ENCODE results near the gene CCDC9B. TPM values are rescaled to one million over a fixed set of nuclear protein-coding genes. Genes with fewer than 3 reads are reported as not detected.

Gene CCDC9B
- total and polyA plus RNA-seq, 7 donors, result 5.1 to 97.2 (median 43.9) TPM

DNA sequence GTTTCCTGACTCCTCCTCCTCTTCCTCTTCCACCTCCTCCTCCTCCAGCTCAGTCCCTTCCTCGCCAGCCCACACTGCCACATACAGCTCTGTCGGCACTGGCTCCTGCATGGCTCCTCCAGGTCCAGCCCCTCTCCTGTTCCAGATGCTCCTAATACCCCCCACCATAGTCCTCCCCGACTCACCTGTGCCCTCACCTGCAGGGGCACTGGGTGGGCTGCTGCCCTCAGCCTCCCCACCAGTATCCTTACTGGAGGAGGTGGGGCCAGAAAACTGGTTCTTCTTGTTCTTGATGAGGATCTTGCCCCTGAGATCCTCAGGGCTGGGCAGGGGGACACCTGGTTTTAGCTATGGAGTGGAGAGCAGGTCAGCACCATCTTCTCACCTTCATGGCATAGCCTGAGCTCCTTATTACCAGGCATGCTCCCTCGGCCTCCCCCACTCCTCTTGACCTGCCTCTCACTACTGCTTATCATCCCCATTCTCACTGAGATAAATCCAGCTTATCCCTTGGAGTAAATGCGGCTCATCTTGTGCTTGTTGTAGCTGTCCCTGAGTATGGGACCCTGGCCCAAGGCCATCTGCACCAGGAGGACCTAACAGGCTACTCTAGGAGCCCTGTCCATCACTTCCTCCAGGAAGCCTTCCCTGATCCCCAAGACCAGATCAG, 44.0 kb downstream of the CCDC9B start:
- no peaks in the 10 kb centered on the region for H3K27me3 ChIP-seq
- no peaks in the 10 kb centered on the region for H3K36me3 ChIP-seq

GRCh38 chr15:40295877-40296560, 44.7 kb downstream of the CCDC9B start:
- no peaks in the 10 kb centered on the region for H3K27me3 ChIP-seq
- H3K27ac ChIP-seq, result no peak overlapping the region
- no peak for TF ChIP-seq EP300 (IDR thresholded peaks at IDR 0.05)
- TF ChIP-seq POLR2AphosphoS5 (IDR thresholded peaks at IDR 0.05), result peak in 3 of 4 donors; percentile 32 to 71 (median 64)
- no peaks in the 10 kb centered on the region for H3K36me3 ChIP-seq
- no peak overlapping the region for H3K4me3 ChIP-seq
- H3K9me3 ChIP-seq, result no peaks in the 10 kb centered on the region
- intact Hi-C loops (cut with DNase I), result no loop called here
- H3K4me1 ChIP-seq, result peaks cover 0 to 23% (median 20%) of the 10 kb centered on the region in 4 donors
- 76 to 79% methylated on average over 12 of the region's 12 CpGs for WGBS, 2 donors
- DNase-seq, result peak; percentile 74

More for the DNA sequence above, 44.0 kb downstream of the CCDC9B start:
- Histone ChIP-seq H3K27ac (no peak overlapping the region), H3K4me3 (no peak overlapping the region), H3K9me3 (no peaks in the 10 kb centered on the region), H3K4me1 (peaks cover 0 to 16% (median 14%) of the 10 kb centered on the region in 4 donors)
- TF ChIP-seq POLR2A (IDR thresholded peaks at IDR 0.05) (no peak), EP300 (IDR thresholded peaks at IDR 0.05) (no peak), POLR2AphosphoS5 (IDR thresholded peaks at IDR 0.05) (no peak)
- TF ChIP-seq, protein P1, sequence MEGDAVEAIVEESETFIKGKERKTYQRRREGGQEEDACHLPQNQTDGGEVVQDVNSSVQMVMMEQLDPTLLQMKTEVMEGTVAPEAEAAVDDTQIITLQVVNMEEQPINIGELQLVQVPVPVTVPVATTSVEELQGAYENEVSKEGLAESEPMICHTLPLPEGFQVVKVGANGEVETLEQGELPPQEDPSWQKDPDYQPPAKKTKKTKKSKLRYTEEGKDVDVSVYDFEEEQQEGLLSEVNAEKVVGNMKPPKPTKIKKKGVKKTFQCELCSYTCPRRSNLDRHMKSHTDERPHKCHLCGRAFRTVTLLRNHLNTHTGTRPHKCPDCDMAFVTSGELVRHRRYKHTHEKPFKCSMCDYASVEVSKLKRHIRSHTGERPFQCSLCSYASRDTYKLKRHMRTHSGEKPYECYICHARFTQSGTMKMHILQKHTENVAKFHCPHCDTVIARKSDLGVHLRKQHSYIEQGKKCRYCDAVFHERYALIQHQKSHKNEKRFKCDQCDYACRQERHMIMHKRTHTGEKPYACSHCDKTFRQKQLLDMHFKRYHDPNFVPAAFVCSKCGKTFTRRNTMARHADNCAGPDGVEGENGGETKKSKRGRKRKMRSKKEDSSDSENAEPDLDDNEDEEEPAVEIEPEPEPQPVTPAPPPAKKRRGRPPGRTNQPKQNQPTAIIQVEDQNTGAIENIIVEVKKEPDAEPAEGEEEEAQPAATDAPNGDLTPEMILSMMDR (IDR thresholded peaks at IDR 0.05), result no peak
- intact Hi-C loops (cut with DNase I), result no loop called here
- 72 to 83% methylated on average over 5 of the region's 5 CpGs for WGBS, 2 donors
- no peak for DNase-seq

DNA sequence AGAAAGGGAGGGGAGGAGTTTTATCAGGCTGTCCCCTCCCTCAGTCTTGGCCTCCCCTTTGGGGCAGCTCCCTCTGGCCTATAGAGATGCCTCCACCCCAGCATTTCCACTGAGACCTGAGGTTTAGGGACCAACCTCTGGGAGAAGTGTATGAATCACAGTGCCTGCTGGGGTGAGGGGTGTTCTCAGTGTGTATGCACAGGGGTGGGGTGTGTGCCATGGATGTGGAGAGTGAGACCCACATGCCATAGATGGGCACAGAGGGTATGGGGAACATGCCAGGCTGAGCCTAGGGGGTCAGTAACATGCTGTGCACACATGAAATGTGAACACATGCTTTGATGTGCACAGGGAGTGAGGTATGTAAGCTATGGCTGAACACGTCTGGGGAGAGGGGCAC, 45.4 kb downstream of the CCDC9B start:
- 88 to 89% methylated on average over 1 of the region's 1 CpG for WGBS, 2 donors
- no peaks in the 10 kb centered on the region for H3K9me3 ChIP-seq

GRCh38 chr15:40293905-40294895, 46.5 kb downstream of the CCDC9B start:
- no peak overlapping the region for H3K27ac ChIP-seq
- 92% methylated on average over 20 of the region's 20 CpGs for WGBS, 2 donors
- peaks cover 0 to 31% (median 26%) of the 10 kb centered on the region in 4 donors for H3K4me1 ChIP-seq
- H3K27me3 ChIP-seq, result peaks cover 0 to 2% (median 0%) of the 10 kb centered on the region in 3 donors
- no peaks in the 10 kb centered on the region for H3K36me3 ChIP-seq
- no peak for DNase-seq
- H3K9me3 ChIP-seq, result no peaks in the 10 kb centered on the region
- no peak overlapping the region for H3K4me3 ChIP-seq
- TF ChIP-seq EP300 (IDR thresholded peaks at IDR 0.05) (no peak), POLR2A (IDR thresholded peaks at IDR 0.05) (no peak), POLR2AphosphoS5 (IDR thresholded peaks at IDR 0.05) (no peak)
- TF ChIP-seq, protein P1 (IDR thresholded peaks at IDR 0.05), result no peak
- intact Hi-C loops (cut with DNase I), result no loop called here

More for the DNA sequence above, 45.4 kb downstream of the CCDC9B start:
- peak; percentile 56 for DNase-seq
- peaks cover 0 to 30% (median 26%) of the 10 kb centered on the region in 4 donors for H3K4me1 ChIP-seq
- H3K4me3 ChIP-seq, result no peak overlapping the region
- intact Hi-C loops (cut with DNase I), result no loop called here
- H3K27me3 ChIP-seq, result peaks cover 0 to 1% (median 0%) of the 10 kb centered on the region in 3 donors
- H3K27ac ChIP-seq, result no peak overlapping the region
- TF ChIP-seq, protein P1 (IDR thresholded peaks at IDR 0.05), result no peak
- no peak for TF ChIP-seq EP300 (IDR thresholded peaks at IDR 0.05)
- no peak for TF ChIP-seq POLR2AphosphoS5 (IDR thresholded peaks at IDR 0.05)
- TF ChIP-seq POLR2A (IDR thresholded peaks at IDR 0.05), result no peak
- no peaks in the 10 kb centered on the region for H3K36me3 ChIP-seq
